Osteocyte (in vitro differentiated cells): Measurements from ENCODE around the gene MYT1. TPM values are rescaled to one million over a fixed set of nuclear protein-coding genes. Genes with fewer than 3 reads are reported as not detected.

Experiments
- DNase-seq: peaks from one replicate; pipeline ENCODE4 v3.0.0; 2021; ENCODE audit warnings: mixed read lengths; ENCODE audit not compliant: unreplicated experiment; ENCODE audit errors: extremely low spot score
- H3K27ac Mint-ChIP-seq: one replicate; pipeline ENCODE4 v1.8.0; 2021; ENCODE audit warnings: mild to moderate bottlenecking, mixed read lengths; ENCODE audit not compliant: unreplicated experiment
- H3K27me3 Mint-ChIP-seq: one replicate; pipeline ENCODE4 v1.8.0; 2021; ENCODE audit warnings: mixed read lengths; ENCODE audit not compliant: unreplicated experiment
- H3K36me3 Mint-ChIP-seq: one replicate; pipeline ENCODE4 v1.8.0; 2021; ENCODE audit warnings: mixed read lengths; ENCODE audit not compliant: unreplicated experiment
- H3K4me1 Mint-ChIP-seq: one replicate; pipeline ENCODE4 v1.8.0; 2021; ENCODE audit warnings: mixed read lengths; ENCODE audit not compliant: unreplicated experiment
- H3K4me3 Mint-ChIP-seq: one replicate; pipeline ENCODE4 v1.8.0; 2021; ENCODE audit warnings: mild to moderate bottlenecking, moderate library complexity, mixed read lengths; ENCODE audit not compliant: unreplicated experiment
- H3K9me3 Mint-ChIP-seq: one replicate; pipeline ENCODE4 v1.8.0; 2021; ENCODE audit warnings: mixed read lengths; ENCODE audit not compliant: unreplicated experiment
- total RNA-seq: library from RNA; stranded (reverse); gene quantifications from 2 replicates; pipeline ENCODE4 v1.2.1, GENCODE V29; 2021
- TF ChIP-seq, protein P1 (sequence below): fragments of 200-600 bp; sonication (generic); IDR thresholded peaks from 2 replicates; pipeline ENCODE4 v1.5.0; 2021; ENCODE audit warnings: antibody characterized with exemption, mild to moderate bottlenecking, moderate library complexity

The MYT1 gene
- total RNA-seq, 1 donor from 2014 or later: not detected

DNA sequence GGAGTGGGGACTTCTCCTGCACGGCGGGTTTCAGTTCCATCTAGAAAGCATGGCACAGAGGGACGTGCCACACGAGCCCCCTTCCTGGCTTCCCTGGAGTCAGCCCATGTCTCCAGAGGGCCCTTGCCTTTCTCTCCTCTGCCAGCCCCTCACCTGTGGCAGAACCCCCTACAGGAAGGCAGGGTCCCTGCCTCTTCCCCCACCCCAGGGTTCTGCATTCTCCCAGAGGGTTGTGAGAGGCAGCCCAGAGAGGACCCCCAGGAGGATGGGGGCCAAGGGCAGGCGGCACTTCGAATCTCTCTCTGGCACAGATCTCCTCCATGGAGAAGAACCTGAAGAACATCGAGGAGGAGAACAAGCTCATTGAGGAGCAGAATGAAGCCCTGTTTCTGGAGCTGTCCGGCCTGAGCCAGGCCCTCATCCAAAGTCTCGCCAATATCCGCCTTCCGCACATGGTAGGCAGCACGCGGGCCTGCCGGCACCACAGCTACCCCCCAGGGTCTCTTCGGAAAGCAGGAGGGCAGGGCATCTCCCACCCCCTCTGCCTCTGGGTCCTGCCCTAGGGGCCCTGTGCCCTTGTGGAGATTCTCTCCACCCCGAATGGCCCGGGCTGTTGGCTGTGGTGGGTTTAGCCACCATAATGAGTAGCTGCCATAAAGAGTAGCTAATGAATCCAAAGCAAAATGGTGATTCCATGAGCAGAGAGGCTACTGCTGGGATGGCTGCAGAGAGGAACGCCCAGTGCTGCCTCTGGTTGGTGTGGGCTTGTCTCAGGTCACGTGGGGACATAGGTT is 75.4 kb downstream of the MYT1 start:
- Mint-ChIP-seq H3K27ac (no peak overlapping the region), H3K36me3 (no peaks in the 10 kb centered on the region), H3K27me3 (peaks cover 33% of the 10 kb centered on the region), H3K4me1 (no peaks in the 10 kb centered on the region), H3K9me3 (no peaks in the 10 kb centered on the region), H3K4me3 (no peak overlapping the region)
- TF ChIP-seq, protein P1, sequence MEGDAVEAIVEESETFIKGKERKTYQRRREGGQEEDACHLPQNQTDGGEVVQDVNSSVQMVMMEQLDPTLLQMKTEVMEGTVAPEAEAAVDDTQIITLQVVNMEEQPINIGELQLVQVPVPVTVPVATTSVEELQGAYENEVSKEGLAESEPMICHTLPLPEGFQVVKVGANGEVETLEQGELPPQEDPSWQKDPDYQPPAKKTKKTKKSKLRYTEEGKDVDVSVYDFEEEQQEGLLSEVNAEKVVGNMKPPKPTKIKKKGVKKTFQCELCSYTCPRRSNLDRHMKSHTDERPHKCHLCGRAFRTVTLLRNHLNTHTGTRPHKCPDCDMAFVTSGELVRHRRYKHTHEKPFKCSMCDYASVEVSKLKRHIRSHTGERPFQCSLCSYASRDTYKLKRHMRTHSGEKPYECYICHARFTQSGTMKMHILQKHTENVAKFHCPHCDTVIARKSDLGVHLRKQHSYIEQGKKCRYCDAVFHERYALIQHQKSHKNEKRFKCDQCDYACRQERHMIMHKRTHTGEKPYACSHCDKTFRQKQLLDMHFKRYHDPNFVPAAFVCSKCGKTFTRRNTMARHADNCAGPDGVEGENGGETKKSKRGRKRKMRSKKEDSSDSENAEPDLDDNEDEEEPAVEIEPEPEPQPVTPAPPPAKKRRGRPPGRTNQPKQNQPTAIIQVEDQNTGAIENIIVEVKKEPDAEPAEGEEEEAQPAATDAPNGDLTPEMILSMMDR: no peak
- DNase-seq: no peak

DNA sequence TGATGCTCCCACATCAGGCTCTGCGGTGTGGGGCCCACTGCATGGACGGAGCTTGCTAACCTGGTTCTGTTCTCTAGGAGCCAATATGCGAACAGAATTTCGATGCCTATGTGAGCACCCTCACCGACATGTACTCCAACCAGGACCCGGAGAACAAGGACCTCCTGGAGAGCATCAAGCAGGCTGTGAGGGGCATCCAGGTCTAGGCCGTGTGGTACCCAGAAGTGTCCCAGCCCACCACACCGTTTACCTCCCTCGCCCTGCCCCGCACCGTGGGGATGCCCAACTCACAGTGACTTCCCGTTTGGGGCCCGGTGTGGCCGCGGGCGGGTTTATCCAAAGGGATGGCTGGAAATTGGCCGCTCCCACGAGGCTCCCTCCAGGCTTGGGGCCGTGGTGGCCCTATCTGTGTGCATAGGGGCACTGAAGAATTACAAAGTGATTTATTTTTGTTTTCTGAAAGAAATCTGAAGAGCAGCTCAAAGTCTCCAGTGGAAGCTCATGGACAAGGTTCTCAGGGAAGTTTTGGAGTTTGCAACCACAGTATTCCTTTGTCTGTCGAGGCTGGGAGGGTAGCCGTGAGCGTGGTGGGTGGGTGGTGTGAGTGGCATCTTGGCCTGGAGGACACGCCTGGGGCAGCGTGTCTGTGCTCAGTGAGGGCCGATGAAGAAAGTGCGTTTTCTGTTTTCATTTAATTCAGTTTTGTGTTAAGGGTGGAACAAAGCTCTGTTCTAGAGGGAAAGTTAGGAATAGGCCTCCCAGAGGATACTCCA is 76.2 kb downstream of the MYT1 start:
- Mint-ChIP-seq H3K27ac (no peak overlapping the region), H3K27me3 (peaks cover 35% of the 10 kb centered on the region), H3K9me3 (no peaks in the 10 kb centered on the region), H3K4me1 (no peaks in the 10 kb centered on the region), H3K4me3 (no peak overlapping the region), H3K36me3 (no peaks in the 10 kb centered on the region)
- DNase-seq: no peak
- TF ChIP-seq, protein P1: no peak

DNA sequence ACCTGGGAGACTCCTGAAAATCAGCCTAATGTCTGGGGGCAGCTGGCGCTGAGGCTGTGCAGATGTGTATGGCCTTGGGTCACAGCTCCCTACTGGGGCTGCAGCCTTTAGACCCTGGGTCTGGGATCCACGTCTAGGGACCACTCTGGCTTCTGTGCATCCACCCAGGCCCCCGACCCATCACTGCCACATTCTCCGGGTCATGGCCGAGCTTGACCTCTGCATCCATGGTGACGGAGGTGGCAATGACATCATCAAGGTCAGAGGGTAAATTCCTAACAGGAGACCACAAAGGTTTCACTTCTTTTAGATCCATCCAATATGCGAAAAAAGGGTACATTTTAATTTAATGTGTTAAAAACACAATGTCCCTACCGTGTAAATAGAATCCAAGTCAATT is 76.8 kb downstream of the MYT1 start:
- Mint-ChIP-seq H3K4me3 (no peak overlapping the region), H3K4me1 (no peaks in the 10 kb centered on the region), H3K27me3 (peaks cover 39% of the 10 kb centered on the region), H3K27ac (no peak overlapping the region), H3K9me3 (no peaks in the 10 kb centered on the region), H3K36me3 (no peaks in the 10 kb centered on the region)
- TF ChIP-seq, protein P1: no peak
- no peak for DNase-seq

DNA sequence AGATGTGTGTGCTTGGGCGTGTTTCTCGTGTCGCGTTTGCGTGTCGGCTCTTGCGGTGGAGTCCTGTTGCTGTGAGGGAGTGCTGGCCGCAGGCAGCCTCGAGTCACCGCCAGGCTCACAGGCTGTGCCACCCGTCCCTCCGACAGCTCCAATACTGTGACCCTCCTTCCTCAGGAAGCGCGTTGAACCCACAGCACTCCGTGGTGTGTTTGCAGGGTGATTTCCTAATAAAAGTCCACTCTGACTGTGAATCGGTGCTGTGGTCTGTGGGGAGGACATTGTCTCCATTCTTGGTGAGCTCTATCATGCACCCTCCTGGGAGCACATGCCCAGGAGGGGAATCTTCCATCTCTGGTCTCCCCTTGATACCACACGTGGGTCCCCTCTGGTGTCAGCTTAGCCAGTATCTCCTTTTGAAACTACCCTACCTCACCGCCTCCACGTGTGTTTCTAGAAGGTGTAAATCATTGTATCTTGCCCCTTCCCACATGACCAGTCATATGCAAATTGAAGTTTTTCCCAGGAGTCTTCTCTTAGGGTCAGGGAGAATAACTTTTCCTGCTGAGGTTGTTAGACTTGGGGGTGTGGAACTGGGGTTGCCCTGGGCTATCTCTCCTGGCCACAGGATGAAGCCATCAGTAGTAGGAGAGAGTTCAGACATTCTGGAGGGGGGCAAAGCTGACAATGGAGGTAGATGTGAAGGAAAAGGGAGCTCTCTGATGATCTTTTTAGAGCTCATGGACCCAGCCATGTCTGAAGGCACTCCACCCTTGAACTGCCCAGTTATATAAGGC is 77.9 kb downstream of the MYT1 start:
- Mint-ChIP-seq H3K27me3 (peaks cover 50% of the 10 kb centered on the region), H3K4me1 (no peaks in the 10 kb centered on the region), H3K9me3 (no peaks in the 10 kb centered on the region), H3K27ac (no peak overlapping the region), H3K36me3 (no peaks in the 10 kb centered on the region), H3K4me3 (no peak overlapping the region)
- DNase-seq: no peak
- TF ChIP-seq, protein P1: no peak
